Renal pelvis (tissue), 4 donors: ENCODE results near the gene TLCD1. TPM values are rescaled to one million over a fixed set of nuclear protein-coding genes. Genes with fewer than 3 reads are reported as not detected.

Experiments used
- DNase-seq: peaks from one replicate; pipeline ENCODE4 v3.0.0-alpha.2; 2013
- polyA plus RNA-seq, 3 donors: library from polyadenylated mRNA; unstranded; fragments of 120-200 nt; gene quantifications; one replicate each; pipeline ENCODE4 v1.2.1, GENCODE V29; 2013; ENCODE audit not compliant: insufficient read length in 3 of 3

TLCD1 gene
- polyA plus RNA-seq, 3 donors: 16.6 to 19.8 (median 18.5) TPM

DNA sequence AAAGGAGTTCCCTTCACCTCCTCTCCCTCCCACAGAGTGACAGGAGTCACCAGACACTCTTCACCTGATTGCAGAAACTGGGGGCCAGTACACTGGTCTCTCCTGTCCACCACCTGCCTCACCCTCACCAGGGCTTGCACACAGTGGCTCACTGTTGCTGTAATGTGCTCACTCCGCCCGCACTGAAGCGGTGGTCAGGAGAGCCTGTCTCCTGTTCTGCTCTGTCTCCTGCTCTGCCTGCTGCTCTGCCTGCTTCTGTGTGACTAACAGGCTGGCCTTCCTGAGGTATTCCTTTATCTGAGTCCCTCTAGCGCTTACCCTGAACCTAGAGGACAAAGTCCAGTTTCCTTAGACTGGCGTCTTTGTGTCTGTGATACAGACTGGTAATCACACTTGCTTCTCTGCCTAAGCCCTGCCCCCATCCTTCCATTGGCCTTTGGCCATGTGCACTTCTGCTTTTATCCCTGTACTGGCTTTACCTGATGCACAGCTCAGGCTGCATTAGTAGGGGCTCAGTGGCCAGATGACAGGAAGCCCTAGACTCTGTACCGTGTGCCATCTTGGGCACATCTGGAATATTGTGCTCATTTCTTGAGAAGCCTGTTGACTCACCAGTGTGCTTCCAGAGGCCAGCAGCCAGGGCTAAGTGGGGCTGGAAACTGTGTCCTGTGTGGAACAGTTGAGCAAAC lies 27.6 kb downstream of the TLCD1 start:
- DNase-seq: peak; percentile 17

DNA sequence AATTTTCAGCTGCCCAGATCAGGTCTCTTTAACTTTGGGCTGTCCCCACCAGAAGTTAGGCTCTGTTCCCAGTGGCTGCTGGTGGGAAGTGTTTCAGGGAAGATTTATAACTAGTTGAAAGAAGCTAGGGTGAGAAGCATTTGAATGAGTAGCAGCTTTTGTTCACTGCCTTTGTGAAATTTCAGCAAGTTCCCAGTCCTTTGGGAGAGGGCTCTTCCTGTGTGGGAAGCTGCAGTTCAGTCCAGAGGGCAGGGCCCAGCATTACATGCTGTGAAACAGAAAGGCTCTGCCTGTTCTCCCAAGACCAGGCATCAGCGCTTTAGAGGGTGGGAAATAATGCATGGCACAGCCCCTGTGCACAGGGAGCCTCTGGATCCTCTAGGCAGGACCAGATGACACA lies 32.2 kb downstream of the TLCD1 start:
- DNase-seq: no peak

DNA sequence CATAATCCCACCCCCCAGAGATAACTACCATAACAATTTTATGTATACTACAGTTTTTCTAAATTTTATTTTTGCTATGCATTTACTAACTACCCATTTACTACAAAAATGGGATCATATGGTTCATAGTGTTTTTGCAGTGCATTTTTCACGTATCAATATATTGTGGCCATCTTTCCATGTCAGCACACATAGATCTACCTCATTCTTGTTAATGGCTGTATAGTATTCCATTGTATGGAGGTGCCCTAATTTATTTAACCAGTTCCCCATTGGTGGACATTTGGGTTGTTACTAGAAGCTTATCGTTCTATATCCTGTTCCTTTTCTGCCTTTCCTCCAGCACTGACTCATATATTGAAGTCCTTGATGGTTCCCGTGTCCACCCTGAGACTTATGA lies 37.0 kb downstream of the TLCD1 start:
- no peak for DNase-seq

DNA sequence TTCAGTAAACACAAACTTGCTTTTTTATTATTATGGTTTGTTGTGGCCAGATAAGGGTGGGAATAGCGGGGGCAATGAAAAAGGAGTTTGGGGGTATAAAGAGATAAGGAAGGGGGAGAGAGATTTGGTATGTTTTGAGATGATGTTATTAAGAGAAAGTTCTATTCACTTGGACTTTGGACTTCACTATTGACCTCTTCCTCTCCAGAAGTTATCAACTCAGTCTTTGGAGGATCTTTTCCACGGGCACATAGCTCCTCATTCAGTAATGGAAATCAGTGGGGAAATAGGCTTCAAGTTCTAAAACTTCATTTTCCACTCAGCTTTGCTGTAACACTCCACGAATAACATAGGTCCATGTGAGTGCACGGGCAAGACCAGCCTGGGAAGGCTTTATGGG lies 37.6 kb downstream of the TLCD1 start:
- DNase-seq: no peak

DNA sequence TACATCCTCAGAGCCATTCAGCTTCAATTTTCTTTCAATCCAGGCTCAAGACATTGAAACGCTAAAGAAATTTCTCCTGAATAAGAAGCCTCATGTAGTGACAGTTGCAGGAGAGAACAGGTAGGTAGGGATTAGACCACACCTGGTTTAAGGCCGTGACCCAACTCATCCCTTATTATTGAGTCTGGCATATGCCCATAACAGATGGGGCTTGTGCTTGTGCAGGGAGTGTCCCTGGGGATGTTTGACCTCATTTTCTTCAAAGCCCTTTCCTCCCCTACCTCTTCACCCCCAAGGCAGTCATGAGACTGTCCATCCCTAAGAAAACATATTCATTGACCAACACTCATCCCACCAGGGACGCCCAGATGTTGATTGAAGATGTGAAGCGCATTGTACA lies 39.7 kb downstream of the TLCD1 start:
- DNase-seq: no peak

DNA sequence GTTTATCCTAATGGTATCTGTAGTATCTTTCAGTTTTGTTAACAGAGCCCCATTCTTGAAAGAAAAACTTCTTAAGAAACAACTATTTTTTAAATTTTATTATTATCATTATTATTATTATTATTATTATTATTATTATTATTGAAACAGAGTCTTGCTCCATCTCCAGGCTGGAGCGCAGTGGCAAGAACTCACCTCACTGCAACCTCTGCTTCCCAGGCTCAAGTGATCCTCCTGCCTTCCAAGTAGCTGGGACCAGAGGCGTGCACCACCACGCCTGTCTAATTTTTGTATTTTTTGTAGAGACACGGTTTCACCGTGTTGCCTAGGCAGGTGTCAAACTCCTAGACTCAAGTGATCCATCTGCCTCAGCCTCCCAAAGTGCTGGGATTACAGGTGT lies 40.7 kb downstream of the TLCD1 start:
- no peak for DNase-seq

DNA sequence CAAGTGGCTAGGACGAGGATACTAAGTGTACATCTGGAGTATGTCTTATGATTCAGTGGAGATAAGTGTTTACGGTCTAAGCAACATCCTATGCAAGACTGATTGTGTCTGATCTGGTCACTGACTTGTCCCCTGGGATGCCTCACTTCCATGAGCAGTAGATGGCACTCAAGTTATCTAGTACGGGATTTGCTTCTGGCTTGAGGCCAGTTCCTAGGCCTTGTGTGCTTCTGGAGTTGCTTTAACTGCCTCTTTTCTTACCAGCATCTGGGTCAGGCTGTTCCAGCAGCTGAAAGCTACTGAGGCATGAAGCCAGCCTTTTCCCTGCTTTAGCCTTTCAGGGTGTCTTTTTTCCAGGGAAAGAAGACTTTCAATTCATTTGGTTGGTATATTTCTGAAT lies 41.1 kb downstream of the TLCD1 start:
- DNase-seq: peak; percentile 41

DNA sequence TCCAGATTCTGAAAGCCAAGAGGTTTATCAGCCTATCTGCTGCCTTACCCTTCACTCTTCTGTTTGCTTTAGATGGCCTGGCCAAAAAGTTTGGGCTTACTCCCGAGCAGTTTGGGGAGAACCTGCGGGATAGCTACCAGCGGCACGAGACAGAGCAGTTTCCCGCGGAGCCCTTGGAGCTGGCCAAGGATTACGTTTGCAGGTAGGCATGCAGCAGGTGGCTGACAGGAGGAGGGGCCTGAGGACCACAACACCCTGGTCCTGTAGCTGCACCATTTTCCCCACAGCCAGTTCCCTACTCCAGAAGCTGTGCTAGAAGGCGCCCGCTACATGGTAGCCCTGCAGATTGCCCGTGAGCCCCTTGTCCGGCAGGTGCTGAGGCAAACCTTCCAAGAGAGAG lies 43.4 kb downstream of the TLCD1 start:
- no peak for DNase-seq

DNA sequence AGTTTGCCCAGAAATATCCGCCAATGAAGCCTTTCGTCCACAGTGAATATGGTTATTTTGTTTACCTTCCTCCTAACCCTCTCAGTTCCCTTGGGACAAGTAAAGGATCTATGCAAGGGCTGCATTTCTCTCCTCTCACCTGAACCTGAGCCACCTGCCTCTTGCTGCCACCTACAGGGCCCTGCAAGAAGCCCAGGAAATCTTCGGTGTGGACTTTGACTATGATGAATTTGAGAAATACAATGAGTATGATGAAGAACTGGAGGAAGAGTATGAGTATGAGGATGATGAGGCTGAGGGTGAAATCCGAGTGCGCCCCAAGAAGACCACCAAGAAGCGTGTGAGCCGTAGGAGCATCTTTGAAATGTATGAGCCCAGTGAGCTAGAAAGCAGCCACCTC lies 50.1 kb downstream of the TLCD1 start:
- DNase-seq: no peak

DNA sequence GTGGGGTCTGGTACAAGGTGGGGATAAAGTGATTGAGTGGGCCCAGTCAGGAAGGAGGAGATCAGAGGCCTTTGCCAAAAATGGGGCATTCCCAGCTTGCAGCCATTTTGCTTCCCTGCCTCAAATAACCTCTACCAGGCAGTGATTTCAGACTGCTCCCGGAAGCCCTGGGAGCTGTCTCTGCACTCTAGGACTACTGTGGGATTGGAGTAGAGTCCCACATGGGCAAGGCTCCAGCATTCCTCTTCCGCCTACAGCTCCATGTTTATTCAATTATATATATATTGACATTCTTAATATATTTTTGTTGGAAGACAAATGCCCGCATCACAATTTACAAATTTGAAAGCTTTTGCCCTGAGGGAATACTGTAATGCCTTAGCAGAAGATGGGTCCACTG lies 50.5 kb downstream of the TLCD1 start:
- no peak for DNase-seq

Other genes with a start within 250 kb of the TLCD1 start
- under 1 TPM; 0.47 to 0.69 (median 0.57) TPM for gene FOXN1, start 219.9 kb downstream of the TLCD1 start, polyA plus RNA-seq
- 10 to 100 TPM; 60.8 to 78.8 (median 70.3) TPM for gene UNC119, start 173.6 kb downstream of the TLCD1 start, polyA plus RNA-seq
- 100 to 1,000 TPM in 2 of 3 donors, 10 to 100 TPM in 1; 95.6 to 111 (median 107) TPM for gene PIGS, start 154.7 kb downstream of the TLCD1 start, polyA plus RNA-seq
- 10 to 100 TPM; 29.6 to 31.2 (median 30.1) TPM for gene ALDOC, start 149.3 kb downstream of the TLCD1 start, polyA plus RNA-seq
- gene SPAG5, start 127.2 kb downstream of the TLCD1 start, polyA plus RNA-seq: 10 to 100 TPM; 61.9 to 65.9 (median 63.4) TPM
- gene RSKR, start 112.0 kb downstream of the TLCD1 start, polyA plus RNA-seq: 10 to 100 TPM; 10.6 to 31.7 (median 29.3) TPM
- 100 to 1,000 TPM in 1 of 3 donors, 10 to 100 TPM in 2; 86.0 to 106 (median 99.9) TPM for gene BLTP2, start 81.1 kb downstream of the TLCD1 start, polyA plus RNA-seq
- gene SDF2, start 64.3 kb downstream of the TLCD1 start, polyA plus RNA-seq: 10 to 100 TPM; 76.3 to 87.5 (median 79.7) TPM
- 10 to 100 TPM; 68.0 to 81.6 (median 80.7) TPM for gene SUPT6H, start 64.0 kb downstream of the TLCD1 start, polyA plus RNA-seq
- 10 to 100 TPM in 2 of 3 donors, 1 to 10 TPM in 1; 4.3 to 11.2 (median 10.3) TPM for gene PROCA1, start 14.3 kb downstream of the TLCD1 start, polyA plus RNA-seq
- gene RAB34, start 8.4 kb downstream of the TLCD1 start, polyA plus RNA-seq: 100 to 1,000 TPM; 155 to 193 (median 178) TPM
- gene RPL23A, start 6.2 kb downstream of the TLCD1 start, polyA plus RNA-seq: 100 to 1,000 TPM; 804 to 896 (median 874) TPM
- 10 to 100 TPM in 2 of 3 donors, 1 to 10 TPM in 1; 7.1 to 13.8 (median 12.4) TPM for gene NEK8, start 2.6 kb upstream of the TLCD1 start, polyA plus RNA-seq
- 100 to 1,000 TPM; 133 to 163 (median 136) TPM for gene TRAF4, start 17.8 kb upstream of the TLCD1 start, polyA plus RNA-seq
- gene FAM222B, start 116.6 kb upstream of the TLCD1 start, polyA plus RNA-seq: 10 to 100 TPM; 21.8 to 23.6 (median 22.8) TPM
- gene ERAL1, start 128.8 kb upstream of the TLCD1 start, polyA plus RNA-seq: 10 to 100 TPM; 69.8 to 74.2 (median 74.1) TPM
- gene FLOT2, start 171.5 kb upstream of the TLCD1 start, polyA plus RNA-seq: 100 to 1,000 TPM in 1 of 3 donors, 10 to 100 TPM in 2; 93.4 to 108 (median 95.7) TPM
- gene DHRS13, start 176.8 kb upstream of the TLCD1 start, polyA plus RNA-seq: 10 to 100 TPM; 16.0 to 18.7 (median 17.5) TPM
- gene PHF12, start 225.3 kb upstream of the TLCD1 start, polyA plus RNA-seq: 10 to 100 TPM; 55.0 to 61.1 (median 58.0) TPM